ENCODE data around the gene SCN11A.
"Not testable (repeated sequence)": the region's sequence is repeated elsewhere in the genome, so short reads cannot be mapped to it uniquely, and the experiment has no call there.

SCN11A gene

GRCh38 chr3:39065197-39065596 is 13.5 kb upstream of the SCN11A start:
- Histone ChIP-seq H3K9ac (ENCODE audit: insufficient read length, low read depth) (no peak overlapping the region), H3K9me3 (ENCODE audit: insufficient read depth, low read length) (no peaks in the 10 kb centered on the region), H3K27me3 (ENCODE audit: insufficient read depth, insufficient read length) (no peaks in the 10 kb centered on the region), H3K4me1 (ENCODE audit: insufficient read depth, insufficient read length) (no peaks in the 10 kb centered on the region), H3K4me3 (ENCODE audit: insufficient read length, low read depth) (no peak overlapping the region), H3K36me3 (ENCODE audit: insufficient read depth, insufficient read length, low read length) (peaks cover 37% of the 10 kb centered on the region)
- TF ChIP-seq SUZ12 (IDR thresholded peaks at IDR 0.05; ENCODE audit: extremely low read depth, insufficient read depth, insufficient read length) (no peak), ZNF274 (IDR thresholded peaks at IDR 0.05; ENCODE audit: low read depth, low read length) (no peak), YY1 (IDR thresholded peaks at IDR 0.05; ENCODE audit: insufficient read depth, insufficient read length) (no peak)
- DNase-seq (ENCODE audit: low read depth, low spot score) = peak; percentile 35

DNA sequence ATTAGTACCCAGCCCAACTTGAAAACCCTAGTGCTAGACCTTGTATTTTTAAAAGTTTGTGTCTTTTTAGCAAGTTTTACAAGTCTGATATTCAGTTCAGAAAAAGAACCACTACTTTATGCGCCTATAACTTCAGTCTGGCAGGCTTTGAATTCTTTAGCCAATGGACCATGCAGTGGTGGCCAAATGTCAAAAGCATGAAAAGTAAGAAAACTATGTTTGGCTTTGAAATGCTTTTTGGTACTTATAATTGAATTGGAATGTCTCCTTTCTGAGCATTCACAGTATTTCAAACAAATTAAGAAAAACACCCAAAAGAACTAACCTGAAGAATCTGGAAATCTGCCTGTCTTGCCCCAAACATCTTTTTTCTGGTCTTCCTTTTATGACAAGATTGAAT is 12.9 kb upstream of the SCN11A start:
- no peaks in the 10 kb centered on the region for H3K4me1 ChIP-seq (ENCODE audit: insufficient read depth, insufficient read length)
- no peak overlapping the region for H3K4me3 ChIP-seq (ENCODE audit: insufficient read length, low read depth)
- no peak overlapping the region for H3K9ac ChIP-seq (ENCODE audit: insufficient read length, low read depth)
- peaks cover 32% of the 10 kb centered on the region for H3K36me3 ChIP-seq (ENCODE audit: insufficient read depth, insufficient read length, low read length)
- TF ChIP-seq SUZ12 (IDR thresholded peaks at IDR 0.05; ENCODE audit: extremely low read depth, insufficient read depth, insufficient read length) (no peak), YY1 (IDR thresholded peaks at IDR 0.05; ENCODE audit: insufficient read depth, insufficient read length) (no peak), ZNF274 (IDR thresholded peaks at IDR 0.05; ENCODE audit: low read depth, low read length) (no peak)
- no peaks in the 10 kb centered on the region for H3K9me3 ChIP-seq (ENCODE audit: insufficient read depth, low read length)
- H3K27me3 ChIP-seq (ENCODE audit: insufficient read depth, insufficient read length) = no peaks in the 10 kb centered on the region
- no peak for DNase-seq (ENCODE audit: low read depth, low spot score)

- TF ChIP-seq ZNF274 (IDR thresholded peaks at IDR 0.05; ENCODE audit: low read depth, low read length) (no peak), SUZ12 (IDR thresholded peaks at IDR 0.05; ENCODE audit: extremely low read depth, insufficient read depth, insufficient read length) (no peak), YY1 (IDR thresholded peaks at IDR 0.05; ENCODE audit: insufficient read depth, insufficient read length) (no peak)
- DNase-seq (ENCODE audit: low read depth, low spot score) = no peak
- H3K9me3 ChIP-seq (ENCODE audit: insufficient read depth, low read length) = no peaks in the 10 kb centered on the region
Observed at GRCh38 chr3:39063143-39063542, 11.4 kb upstream of the SCN11A start.

DNA sequence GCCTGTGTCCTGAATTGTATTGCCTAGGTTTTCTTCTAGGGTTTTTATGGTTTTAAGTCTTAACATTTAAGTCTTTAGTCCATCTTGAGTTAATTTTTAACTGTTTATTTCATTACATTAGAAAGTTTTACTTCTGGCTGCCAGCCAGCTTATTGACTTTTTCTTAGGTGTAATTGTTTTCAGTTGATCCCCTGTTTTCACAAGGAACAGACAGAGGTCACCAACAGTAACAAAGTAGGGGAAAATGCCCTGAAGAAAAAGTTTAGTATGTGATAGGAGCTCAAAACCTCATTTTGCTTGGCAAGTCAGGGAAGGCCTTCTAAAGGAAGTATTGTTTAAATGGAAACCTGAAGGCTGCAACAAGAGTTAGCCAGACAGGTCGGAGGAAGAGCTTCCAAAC is 10.4 kb upstream of the SCN11A start:
- no peaks in the 10 kb centered on the region for H3K27me3 ChIP-seq (ENCODE audit: insufficient read depth, insufficient read length)
- no peak overlapping the region for H3K9ac ChIP-seq (ENCODE audit: insufficient read length, low read depth)
- peaks cover 16% of the 10 kb centered on the region for H3K36me3 ChIP-seq (ENCODE audit: insufficient read depth, insufficient read length, low read length)
- no peaks in the 10 kb centered on the region for H3K9me3 ChIP-seq (ENCODE audit: insufficient read depth, low read length)
- TF ChIP-seq ZNF274 (IDR thresholded peaks at IDR 0.05; ENCODE audit: low read depth, low read length) = no peak
- TF ChIP-seq YY1 (IDR thresholded peaks at IDR 0.05; ENCODE audit: insufficient read depth, insufficient read length) = no peak
- TF ChIP-seq SUZ12 (IDR thresholded peaks at IDR 0.05; ENCODE audit: extremely low read depth, insufficient read depth, insufficient read length) = no peak
- H3K4me1 ChIP-seq (ENCODE audit: insufficient read depth, insufficient read length) = no peaks in the 10 kb centered on the region
- no peak for DNase-seq (ENCODE audit: low read depth, low spot score)
- H3K4me3 ChIP-seq (ENCODE audit: insufficient read length, low read depth) = no peak overlapping the region

More at GRCh38 chr3:39063143-39063542, 11.4 kb upstream of the SCN11A start:
- Histone ChIP-seq H3K4me3 (ENCODE audit: insufficient read length, low read depth) (no peak overlapping the region), H3K9ac (ENCODE audit: insufficient read length, low read depth) (no peak overlapping the region), H3K4me1 (ENCODE audit: insufficient read depth, insufficient read length) (no peaks in the 10 kb centered on the region), H3K27me3 (ENCODE audit: insufficient read depth, insufficient read length) (no peaks in the 10 kb centered on the region), H3K36me3 (ENCODE audit: insufficient read depth, insufficient read length, low read length) (peaks cover 23% of the 10 kb centered on the region)

DNA sequence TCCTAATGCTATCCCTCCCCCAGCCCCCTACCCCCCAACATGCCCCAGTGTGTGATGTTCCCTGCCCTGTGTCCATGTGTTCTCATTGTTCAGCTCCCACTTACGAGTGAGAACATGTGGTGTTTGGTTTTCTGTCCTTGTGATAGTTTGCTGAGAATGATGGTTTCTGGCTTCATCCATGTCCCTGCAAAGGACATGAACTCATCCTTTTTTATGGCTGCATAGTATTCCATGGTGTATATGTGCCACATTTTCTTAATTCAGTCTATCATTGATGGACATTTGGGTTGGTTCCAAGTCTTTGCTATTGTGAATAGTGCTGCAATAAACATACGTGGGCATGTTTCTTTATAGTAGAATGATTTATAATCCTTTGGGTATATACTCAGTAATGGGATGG is 9.5 kb upstream of the SCN11A start:
- not testable (repeated sequence) for H3K4me1 ChIP-seq (ENCODE audit: insufficient read depth, insufficient read length)

DNA sequence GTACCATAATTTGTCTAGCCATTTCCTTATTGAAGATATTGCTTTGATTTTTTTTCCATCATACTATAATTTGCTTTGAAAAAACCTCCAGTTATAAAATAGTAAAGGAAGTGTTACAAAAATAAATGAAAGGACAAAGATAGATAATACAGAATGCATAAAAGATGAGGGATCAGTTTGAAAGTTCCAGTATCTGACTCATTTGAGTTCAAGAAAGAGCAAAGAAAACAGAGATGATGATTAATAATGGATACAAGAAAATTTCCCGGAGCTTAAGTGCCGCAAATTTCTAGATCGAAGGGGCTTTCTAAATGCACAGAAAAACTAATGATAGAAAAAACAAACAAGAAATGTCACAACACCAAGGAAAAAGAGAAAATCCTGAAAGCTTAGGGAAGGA is 4.4 kb upstream of the SCN11A start:
- DNase-seq (ENCODE audit: low read depth, low spot score) = no peak
- no peak for TF ChIP-seq ZNF274 (IDR thresholded peaks at IDR 0.05; ENCODE audit: low read depth, low read length)
- no peak for TF ChIP-seq YY1 (IDR thresholded peaks at IDR 0.05; ENCODE audit: insufficient read depth, insufficient read length)
- no peak for TF ChIP-seq SUZ12 (IDR thresholded peaks at IDR 0.05; ENCODE audit: extremely low read depth, insufficient read depth, insufficient read length)
- no peaks in the 10 kb centered on the region for H3K27me3 ChIP-seq (ENCODE audit: insufficient read depth, insufficient read length)
- no peak overlapping the region for H3K9ac ChIP-seq (ENCODE audit: insufficient read length, low read depth)
- H3K9me3 ChIP-seq (ENCODE audit: insufficient read depth, low read length) = no peaks in the 10 kb centered on the region
- no peaks in the 10 kb centered on the region for H3K36me3 ChIP-seq (ENCODE audit: insufficient read depth, insufficient read length, low read length)
- no peak overlapping the region for H3K4me3 ChIP-seq (ENCODE audit: insufficient read length, low read depth)
- no peaks in the 10 kb centered on the region for H3K4me1 ChIP-seq (ENCODE audit: insufficient read depth, insufficient read length)

More for the DNA sequence above, 9.5 kb upstream of the SCN11A start:
- not testable (repeated sequence) for H3K36me3 ChIP-seq (ENCODE audit: insufficient read depth, insufficient read length, low read length); H3K9ac ChIP-seq (ENCODE audit: insufficient read length, low read depth); H3K27me3 ChIP-seq (ENCODE audit: insufficient read depth, insufficient read length); H3K4me3 ChIP-seq (ENCODE audit: insufficient read length, low read depth); H3K9me3 ChIP-seq (ENCODE audit: insufficient read depth, low read length); DNase-seq (ENCODE audit: low read depth, low spot score)

DNA sequence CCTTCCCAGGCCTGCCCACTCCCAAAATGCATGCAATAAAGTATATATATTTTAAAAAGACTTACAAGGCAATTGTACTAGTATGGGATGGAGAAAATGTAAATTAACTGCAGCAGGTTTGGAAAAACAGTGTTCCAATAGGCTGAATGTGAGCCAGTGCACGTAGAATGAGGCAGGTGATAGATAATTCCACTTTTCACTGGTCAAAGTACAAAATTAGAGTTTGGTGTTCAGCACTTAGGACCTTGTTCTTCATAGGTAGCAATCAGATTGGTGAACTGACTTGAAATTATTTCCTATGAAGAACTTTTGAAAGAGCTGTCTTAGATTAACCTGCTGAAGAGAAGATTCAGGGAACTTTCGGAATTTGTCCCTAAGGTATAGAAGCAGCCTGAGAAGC is 2.0 kb upstream of the SCN11A start:
- Histone ChIP-seq H3K27me3 (ENCODE audit: insufficient read depth, insufficient read length) (no peaks in the 10 kb centered on the region), H3K4me3 (ENCODE audit: insufficient read length, low read depth) (no peak overlapping the region), H3K36me3 (ENCODE audit: insufficient read depth, insufficient read length, low read length) (no peaks in the 10 kb centered on the region), H3K4me1 (ENCODE audit: insufficient read depth, insufficient read length) (no peaks in the 10 kb centered on the region), H3K9ac (ENCODE audit: insufficient read length, low read depth) (no peak overlapping the region), H3K9me3 (ENCODE audit: insufficient read depth, low read length) (no peaks in the 10 kb centered on the region)
- no peak for DNase-seq (ENCODE audit: low read depth, low spot score)
- no peak for TF ChIP-seq SUZ12 (IDR thresholded peaks at IDR 0.05; ENCODE audit: extremely low read depth, insufficient read depth, insufficient read length)
- TF ChIP-seq YY1 (IDR thresholded peaks at IDR 0.05; ENCODE audit: insufficient read depth, insufficient read length) = no peak
- TF ChIP-seq ZNF274 (IDR thresholded peaks at IDR 0.05; ENCODE audit: low read depth, low read length) = no peak

DNA sequence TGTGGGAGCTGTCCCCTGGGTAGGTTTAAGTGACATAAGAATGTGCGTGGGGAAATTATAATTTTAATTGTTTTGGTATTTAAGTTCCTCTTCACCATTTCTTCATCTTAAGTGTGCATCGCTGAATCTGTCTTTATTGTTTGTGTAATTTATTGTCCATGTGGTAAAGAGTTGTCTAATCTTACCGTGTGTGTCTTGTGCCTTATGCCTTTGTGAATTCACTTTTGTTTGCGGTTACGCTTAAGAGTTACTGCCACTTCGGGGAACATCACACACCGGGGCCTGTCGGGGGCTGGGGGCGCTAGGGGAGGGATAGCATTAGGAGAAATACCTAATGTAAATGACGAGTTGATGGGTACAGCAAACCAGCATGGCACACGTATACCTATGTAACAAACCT is 839 bp upstream of the SCN11A start:
- Histone ChIP-seq H3K27me3 (ENCODE audit: insufficient read depth, insufficient read length) (no peaks in the 10 kb centered on the region), H3K4me1 (ENCODE audit: insufficient read depth, insufficient read length) (no peaks in the 10 kb centered on the region), H3K9me3 (ENCODE audit: insufficient read depth, low read length) (no peaks in the 10 kb centered on the region), H3K4me3 (ENCODE audit: insufficient read length, low read depth) (peak overlapping the region; percentile 93), H3K9ac (ENCODE audit: insufficient read length, low read depth) (peak overlapping the region; percentile 88), H3K36me3 (ENCODE audit: insufficient read depth, insufficient read length, low read length) (no peaks in the 10 kb centered on the region)
- TF ChIP-seq YY1 (IDR thresholded peaks at IDR 0.05; ENCODE audit: insufficient read depth, insufficient read length) = no peak
- TF ChIP-seq SUZ12 (IDR thresholded peaks at IDR 0.05; ENCODE audit: extremely low read depth, insufficient read depth, insufficient read length) = no peak
- no peak for TF ChIP-seq ZNF274 (IDR thresholded peaks at IDR 0.05; ENCODE audit: low read depth, low read length)
- no peak for DNase-seq (ENCODE audit: low read depth, low spot score)
